GM23248 (cell line): ENCODE data around the gene PAIP2.

Experiments
- EZH2 ChIP-seq: fragments of 200-600 bp; sonication (generic); IDR thresholded peaks from 2 replicates; pipeline ENCODE4 v1.6.1; 2018; ENCODE audit warnings: antibody characterized with exemption, mild to moderate bottlenecking; ENCODE audit not compliant: insufficient read depth, poor library complexity, severe bottlenecking
- EZH2phosphoT487 ChIP-seq: fragments of 200-600 bp; sonication (generic); IDR thresholded peaks from 2 replicates; pipeline ENCODE4 v1.6.1; 2018; ENCODE audit warnings: antibody characterized with exemption, moderate library complexity, mild to moderate bottlenecking, low read depth; ENCODE audit not compliant: insufficient read depth

DNA sequence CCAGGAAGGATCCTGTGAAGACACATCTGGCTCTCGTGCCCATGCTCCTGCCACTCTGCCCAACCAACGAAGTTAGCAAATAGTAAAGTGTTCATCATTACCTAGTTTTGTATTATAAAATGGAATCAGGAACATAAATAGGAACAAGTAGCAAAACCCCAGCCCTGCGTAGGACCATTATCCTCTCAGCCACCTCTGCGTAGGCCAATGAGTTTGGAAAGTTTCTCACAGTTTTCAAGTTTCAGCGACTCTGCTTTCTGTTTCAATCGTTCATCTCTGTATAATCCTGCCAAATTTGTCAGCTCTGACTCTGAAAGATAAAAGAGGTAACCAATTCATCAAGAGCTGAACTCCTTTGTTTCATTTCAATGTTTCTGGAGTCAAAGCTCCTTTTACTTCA is 72.3 kb downstream of the PAIP2 start:
- TF ChIP-seq EZH2 (no peak), EZH2phosphoT487 (no peak)
